PC-3 (cell line): ENCODE results near the gene SCAF4.

Experiments
- EZH2 ChIP-seq: fragments of 300-600 bp; sonication (generic); IDR thresholded peaks from one replicate; pipeline ENCODE4 v1.6.1; 2017; ENCODE audit warnings: antibody characterized with exemption, mild to moderate bottlenecking, low read length; ENCODE audit not compliant: unreplicated experiment
- EZH2phosphoT487 ChIP-seq: fragments of 300-600 bp; sonication (generic); IDR thresholded peaks from 2 replicates; pipeline ENCODE4 v1.6.1; 2018; ENCODE audit warnings: mild to moderate bottlenecking, antibody characterized with exemption, low read length, borderline replicate concordance
- TF ChIP-seq, protein P1 (sequence below): fragments of 300-600 bp; sonication (generic); conservative IDR thresholded peaks from 2 replicates; pipeline ENCODE4 v1.5.1; 2017; ENCODE audit warnings: antibody characterized with exemption, low read depth, mild to moderate bottlenecking, low read length

DNA sequence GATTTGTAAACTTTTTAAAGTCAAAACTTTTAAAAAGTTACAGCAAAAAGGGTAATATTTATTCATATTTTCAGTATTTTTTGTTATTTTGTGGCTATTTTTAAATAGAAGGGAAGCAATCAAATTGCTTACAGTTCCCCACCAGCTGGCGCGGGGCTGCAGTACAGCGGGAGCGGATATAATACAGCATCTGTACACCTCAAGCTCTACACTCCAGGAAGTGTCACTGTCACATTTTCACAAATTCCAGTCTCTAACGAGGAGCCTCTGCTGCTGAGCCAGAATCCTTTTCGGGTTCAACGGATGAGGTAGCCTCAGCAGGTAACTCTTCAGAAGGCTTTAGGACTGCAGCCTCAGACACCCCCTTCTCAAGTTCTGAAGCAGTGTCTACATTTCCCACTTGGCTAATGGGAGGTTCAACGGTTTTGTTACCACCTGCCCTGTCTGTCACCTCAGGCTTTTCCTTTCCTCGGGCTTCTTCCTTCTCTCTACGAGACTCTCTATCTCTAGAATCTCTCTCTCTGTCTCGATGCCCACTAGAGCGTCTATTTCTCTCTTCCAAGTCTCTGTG is 60.7 kb downstream of the SCAF4 start:
- TF ChIP-seq, protein P1, sequence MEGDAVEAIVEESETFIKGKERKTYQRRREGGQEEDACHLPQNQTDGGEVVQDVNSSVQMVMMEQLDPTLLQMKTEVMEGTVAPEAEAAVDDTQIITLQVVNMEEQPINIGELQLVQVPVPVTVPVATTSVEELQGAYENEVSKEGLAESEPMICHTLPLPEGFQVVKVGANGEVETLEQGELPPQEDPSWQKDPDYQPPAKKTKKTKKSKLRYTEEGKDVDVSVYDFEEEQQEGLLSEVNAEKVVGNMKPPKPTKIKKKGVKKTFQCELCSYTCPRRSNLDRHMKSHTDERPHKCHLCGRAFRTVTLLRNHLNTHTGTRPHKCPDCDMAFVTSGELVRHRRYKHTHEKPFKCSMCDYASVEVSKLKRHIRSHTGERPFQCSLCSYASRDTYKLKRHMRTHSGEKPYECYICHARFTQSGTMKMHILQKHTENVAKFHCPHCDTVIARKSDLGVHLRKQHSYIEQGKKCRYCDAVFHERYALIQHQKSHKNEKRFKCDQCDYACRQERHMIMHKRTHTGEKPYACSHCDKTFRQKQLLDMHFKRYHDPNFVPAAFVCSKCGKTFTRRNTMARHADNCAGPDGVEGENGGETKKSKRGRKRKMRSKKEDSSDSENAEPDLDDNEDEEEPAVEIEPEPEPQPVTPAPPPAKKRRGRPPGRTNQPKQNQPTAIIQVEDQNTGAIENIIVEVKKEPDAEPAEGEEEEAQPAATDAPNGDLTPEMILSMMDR = no peak
- no peak for TF ChIP-seq EZH2
- no peak for TF ChIP-seq EZH2phosphoT487
